ENCODE data around the gene IL1RL1.

Gene IL1RL1

DNA sequence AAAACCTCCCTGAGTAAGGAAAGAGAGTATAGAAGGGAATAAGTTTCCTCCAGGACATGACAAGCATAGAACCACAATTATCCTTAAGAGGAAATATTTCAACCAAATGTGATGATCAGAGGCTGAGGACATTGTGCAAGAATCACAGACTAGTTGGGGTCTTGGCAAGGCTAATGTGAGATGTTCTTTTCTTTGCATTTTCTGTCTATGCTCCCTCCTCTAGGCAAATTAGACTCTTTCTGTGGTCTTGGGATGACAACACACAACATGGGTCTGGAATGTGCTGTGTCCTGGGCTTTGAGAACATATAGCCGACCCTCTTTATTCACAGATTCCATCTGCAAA is 32.0 kb upstream of the IL1RL1 start:
- Histone ChIP-seq H3K27ac (ENCODE audit: low read depth, low read length) (no peak overlapping the region), H3K4me3 (ENCODE audit: low read length) (no peak overlapping the region), H3K9me3 (ENCODE audit: control insufficient read depth, insufficient read depth, low read length) (no peaks in the 10 kb centered on the region), H3K27me3 (ENCODE audit: control insufficient read depth, low read length) (no peaks in the 10 kb centered on the region), H4K20me1 (ENCODE audit: control insufficient read depth, insufficient read depth, low read depth, low read length) (no peaks in the 10 kb centered on the region), H3K79me2 (ENCODE audit: control insufficient read depth, low read length) (no peaks in the 10 kb centered on the region), H3K9me2 (replicated peaks; ENCODE audit: control insufficient read depth, low read length) (no peaks in the 10 kb centered on the region), H3K36me3 (ENCODE audit: control insufficient read depth, low read length) (no peaks in the 10 kb centered on the region), H3F3A (ENCODE audit: control insufficient read depth, insufficient read depth) (no peaks in the 10 kb centered on the region), H3K4me2 (ENCODE audit: low read length) (no peak overlapping the region), H3K4me1 (ENCODE audit: control insufficient read depth, low read length) (no peaks in the 10 kb centered on the region)
- TF ChIP-seq, protein P1, sequence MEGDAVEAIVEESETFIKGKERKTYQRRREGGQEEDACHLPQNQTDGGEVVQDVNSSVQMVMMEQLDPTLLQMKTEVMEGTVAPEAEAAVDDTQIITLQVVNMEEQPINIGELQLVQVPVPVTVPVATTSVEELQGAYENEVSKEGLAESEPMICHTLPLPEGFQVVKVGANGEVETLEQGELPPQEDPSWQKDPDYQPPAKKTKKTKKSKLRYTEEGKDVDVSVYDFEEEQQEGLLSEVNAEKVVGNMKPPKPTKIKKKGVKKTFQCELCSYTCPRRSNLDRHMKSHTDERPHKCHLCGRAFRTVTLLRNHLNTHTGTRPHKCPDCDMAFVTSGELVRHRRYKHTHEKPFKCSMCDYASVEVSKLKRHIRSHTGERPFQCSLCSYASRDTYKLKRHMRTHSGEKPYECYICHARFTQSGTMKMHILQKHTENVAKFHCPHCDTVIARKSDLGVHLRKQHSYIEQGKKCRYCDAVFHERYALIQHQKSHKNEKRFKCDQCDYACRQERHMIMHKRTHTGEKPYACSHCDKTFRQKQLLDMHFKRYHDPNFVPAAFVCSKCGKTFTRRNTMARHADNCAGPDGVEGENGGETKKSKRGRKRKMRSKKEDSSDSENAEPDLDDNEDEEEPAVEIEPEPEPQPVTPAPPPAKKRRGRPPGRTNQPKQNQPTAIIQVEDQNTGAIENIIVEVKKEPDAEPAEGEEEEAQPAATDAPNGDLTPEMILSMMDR (IDR thresholded peaks at IDR 0.05; ENCODE audit: low read depth, low read length, poor library complexity, severe bottlenecking): no peak
- TF ChIP-seq EZH2phosphoT487 (IDR thresholded peaks at IDR 0.05; ENCODE audit: borderline replicate concordance, low read length): no peak

DNA sequence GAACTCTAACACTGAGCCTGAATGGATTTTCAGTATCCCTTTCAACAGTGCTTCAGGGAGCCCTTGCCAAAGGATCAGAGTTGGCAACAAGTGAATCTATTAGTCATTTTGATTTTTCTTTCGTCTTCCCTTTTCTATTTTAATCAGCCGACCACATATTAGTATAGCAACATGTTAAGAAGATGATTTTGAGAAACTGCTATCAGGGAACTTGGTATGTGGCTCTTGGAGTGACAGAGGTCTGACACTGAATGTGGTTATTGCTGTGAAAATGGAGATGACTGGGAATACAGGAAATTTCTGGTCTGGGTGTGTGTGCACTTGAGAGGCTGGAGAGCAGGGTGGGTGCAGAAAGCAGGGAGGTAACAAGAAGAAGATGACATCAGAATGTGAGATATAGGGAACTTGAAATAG is 28.7 kb upstream of the IL1RL1 start:
- H3K4me2 ChIP-seq (ENCODE audit: low read length): no peak overlapping the region
- H3K79me2 ChIP-seq (ENCODE audit: control insufficient read depth, low read length): no peaks in the 10 kb centered on the region
- no peaks in the 10 kb centered on the region for H3K36me3 ChIP-seq (ENCODE audit: control insufficient read depth, low read length)
- H3K27me3 ChIP-seq (ENCODE audit: control insufficient read depth, low read length): no peaks in the 10 kb centered on the region
- H3K9me2 ChIP-seq (replicated peaks; ENCODE audit: control insufficient read depth, low read length): no peaks in the 10 kb centered on the region
- H3K4me1 ChIP-seq (ENCODE audit: control insufficient read depth, low read length): no peaks in the 10 kb centered on the region
- H3K27ac ChIP-seq (ENCODE audit: low read depth, low read length): no peak overlapping the region
- H3K9me3 ChIP-seq (ENCODE audit: control insufficient read depth, insufficient read depth, low read length): no peaks in the 10 kb centered on the region
- H4K20me1 ChIP-seq (ENCODE audit: control insufficient read depth, insufficient read depth, low read depth, low read length): no peaks in the 10 kb centered on the region
- H3K4me3 ChIP-seq (ENCODE audit: low read length): no peak overlapping the region
- TF ChIP-seq EZH2phosphoT487 (IDR thresholded peaks at IDR 0.05; ENCODE audit: borderline replicate concordance, low read length): no peak
- TF ChIP-seq, protein P1 (IDR thresholded peaks at IDR 0.05; ENCODE audit: low read depth, low read length, poor library complexity, severe bottlenecking): no peak
- H3F3A ChIP-seq (ENCODE audit: control insufficient read depth, insufficient read depth): no peaks in the 10 kb centered on the region

DNA sequence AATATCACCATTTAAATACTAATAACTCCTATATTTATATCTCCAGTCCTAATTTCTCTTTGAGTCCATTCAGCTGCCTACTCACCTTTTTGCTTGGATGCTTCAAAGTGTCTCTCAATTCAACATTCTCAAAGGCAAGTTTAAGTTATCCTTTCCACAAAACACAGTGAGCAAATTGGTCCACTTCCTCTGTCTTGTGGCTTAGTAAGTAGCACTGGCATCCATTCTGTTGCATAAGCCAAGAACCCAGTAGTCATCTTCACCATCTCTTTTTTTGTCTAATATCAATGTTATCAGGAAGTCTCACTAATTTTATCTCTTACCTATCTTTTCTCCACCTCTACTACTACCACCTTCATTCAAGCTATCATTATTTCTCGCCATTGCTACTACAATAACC is 27.4 kb upstream of the IL1RL1 start:
- TF ChIP-seq, protein P1 (IDR thresholded peaks at IDR 0.05; ENCODE audit: low read depth, low read length, poor library complexity, severe bottlenecking): no peak
- TF ChIP-seq EZH2phosphoT487 (IDR thresholded peaks at IDR 0.05; ENCODE audit: borderline replicate concordance, low read length): no peak
- no peak overlapping the region for H3K4me2 ChIP-seq (ENCODE audit: low read length)
- H3K9me2 ChIP-seq (replicated peaks; ENCODE audit: control insufficient read depth, low read length): no peaks in the 10 kb centered on the region
- no peak overlapping the region for H3K27ac ChIP-seq (ENCODE audit: low read depth, low read length)
- no peaks in the 10 kb centered on the region for H3K27me3 ChIP-seq (ENCODE audit: control insufficient read depth, low read length)
- no peaks in the 10 kb centered on the region for H3K36me3 ChIP-seq (ENCODE audit: control insufficient read depth, low read length)
- H3K9me3 ChIP-seq (ENCODE audit: control insufficient read depth, insufficient read depth, low read length): no peaks in the 10 kb centered on the region
- no peaks in the 10 kb centered on the region for H3K4me1 ChIP-seq (ENCODE audit: control insufficient read depth, low read length)
- H4K20me1 ChIP-seq (ENCODE audit: control insufficient read depth, insufficient read depth, low read depth, low read length): no peaks in the 10 kb centered on the region
- H3F3A ChIP-seq (ENCODE audit: control insufficient read depth, insufficient read depth): no peaks in the 10 kb centered on the region
- no peak overlapping the region for H3K4me3 ChIP-seq (ENCODE audit: low read length)
- H3K79me2 ChIP-seq (ENCODE audit: control insufficient read depth, low read length): no peaks in the 10 kb centered on the region

DNA sequence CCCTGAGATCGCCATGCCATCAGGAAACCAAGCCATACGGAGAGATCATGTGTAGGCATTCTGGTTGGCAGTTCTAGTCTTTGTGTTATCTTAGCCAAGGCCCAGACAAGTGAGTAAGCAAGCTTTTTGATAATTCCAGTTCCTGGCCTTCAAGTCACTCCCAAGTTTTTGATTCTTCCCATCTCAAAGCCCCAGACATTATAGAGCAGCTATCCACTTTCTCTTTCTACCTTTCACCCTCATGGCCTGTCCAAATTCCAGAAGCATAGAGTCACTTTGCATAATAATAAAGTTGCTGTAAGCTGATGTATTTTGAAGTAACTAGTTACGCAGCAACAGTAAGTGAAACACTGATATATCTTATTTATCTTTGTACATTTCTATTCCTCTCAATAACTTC is 26.8 kb upstream of the IL1RL1 start:
- Histone ChIP-seq H3K4me2 (ENCODE audit: low read length) (no peak overlapping the region), H3K79me2 (ENCODE audit: control insufficient read depth, low read length) (no peaks in the 10 kb centered on the region), H3K27ac (ENCODE audit: low read depth, low read length) (no peak overlapping the region), H3K9me2 (replicated peaks; ENCODE audit: control insufficient read depth, low read length) (no peaks in the 10 kb centered on the region), H3K36me3 (ENCODE audit: control insufficient read depth, low read length) (no peaks in the 10 kb centered on the region), H4K20me1 (ENCODE audit: control insufficient read depth, insufficient read depth, low read depth, low read length) (no peaks in the 10 kb centered on the region), H3K4me1 (ENCODE audit: control insufficient read depth, low read length) (no peaks in the 10 kb centered on the region), H3K27me3 (ENCODE audit: control insufficient read depth, low read length) (no peaks in the 10 kb centered on the region), H3F3A (ENCODE audit: control insufficient read depth, insufficient read depth) (no peaks in the 10 kb centered on the region), H3K4me3 (ENCODE audit: low read length) (no peak overlapping the region), H3K9me3 (ENCODE audit: control insufficient read depth, insufficient read depth, low read length) (no peaks in the 10 kb centered on the region)
- no peak for TF ChIP-seq EZH2phosphoT487 (IDR thresholded peaks at IDR 0.05; ENCODE audit: borderline replicate concordance, low read length)
- TF ChIP-seq, protein P1 (IDR thresholded peaks at IDR 0.05; ENCODE audit: low read depth, low read length, poor library complexity, severe bottlenecking): no peak
